GM19328 (cell line): ENCODE results near the gene AUTS2.

Experiments used
- ATAC-seq: cut with Tn5 transposase; IDR thresholded peaks from one replicate; pipeline ENCODE4 v1.9.1; 2021; ENCODE audit warnings: mild to moderate bottlenecking, moderate library complexity; ENCODE audit not compliant: unreplicated experiment

Gene AUTS2

DNA sequence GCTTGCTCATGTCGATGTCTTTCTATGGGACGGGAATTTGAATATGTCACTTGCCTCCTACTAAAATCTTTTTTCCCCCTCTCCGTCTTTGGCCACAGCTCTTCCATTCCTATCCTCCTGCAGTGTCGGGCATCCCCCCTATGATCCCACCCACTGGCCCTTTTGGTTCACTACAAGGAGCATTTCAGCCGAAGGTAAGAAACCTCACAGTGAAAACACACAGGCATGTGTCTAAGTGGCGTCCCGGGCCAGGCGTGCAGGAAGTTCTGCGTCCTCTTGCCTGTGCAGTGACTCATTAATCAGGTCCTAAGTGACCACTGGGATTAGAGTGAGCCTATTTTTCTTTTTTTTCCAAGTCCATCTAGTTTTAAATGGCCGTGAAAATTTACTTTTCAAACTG, 1173.2 kb downstream of the AUTS2 start:
- no peak for ATAC-seq

DNA sequence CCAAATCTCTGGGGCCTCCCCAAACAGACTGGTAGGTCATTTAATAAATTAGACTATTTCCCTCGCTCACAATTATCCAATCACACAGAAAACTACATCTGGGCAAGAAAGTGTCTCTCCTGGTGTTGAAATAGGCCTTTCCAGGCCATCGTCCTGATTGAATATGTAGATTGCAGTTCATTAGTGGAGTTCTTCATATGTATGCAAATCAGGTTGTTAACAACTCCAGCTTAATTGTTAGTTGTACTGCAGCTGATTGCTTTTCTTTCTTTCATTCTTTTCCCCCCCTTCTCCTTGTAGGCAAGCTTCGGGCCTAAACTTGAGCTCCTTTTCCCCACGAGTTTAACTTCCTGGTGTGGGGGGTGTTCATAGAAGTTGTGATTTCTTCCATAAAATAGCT, 1174.6 kb downstream of the AUTS2 start:
- no peak for ATAC-seq

DNA sequence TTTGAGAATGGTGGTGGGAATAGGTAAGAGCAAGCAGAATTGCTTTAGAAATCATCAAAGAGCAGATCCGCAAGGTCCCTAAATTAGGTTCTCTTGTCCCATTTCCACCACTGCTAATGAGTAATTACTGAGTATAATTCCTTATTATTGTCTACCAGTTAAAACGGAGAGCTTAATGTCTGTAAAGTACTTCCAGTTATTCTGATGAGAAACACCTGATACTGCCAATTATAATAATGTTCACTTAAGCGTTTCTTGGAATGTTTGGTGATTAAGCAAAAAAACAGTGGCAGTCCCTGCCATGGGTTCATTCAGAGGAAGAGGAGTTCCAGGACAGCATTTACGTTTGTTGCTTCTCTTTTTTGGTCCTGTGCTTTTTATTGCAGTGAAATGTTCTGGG, 1175.1 kb downstream of the AUTS2 start:
- ATAC-seq = no peak

DNA sequence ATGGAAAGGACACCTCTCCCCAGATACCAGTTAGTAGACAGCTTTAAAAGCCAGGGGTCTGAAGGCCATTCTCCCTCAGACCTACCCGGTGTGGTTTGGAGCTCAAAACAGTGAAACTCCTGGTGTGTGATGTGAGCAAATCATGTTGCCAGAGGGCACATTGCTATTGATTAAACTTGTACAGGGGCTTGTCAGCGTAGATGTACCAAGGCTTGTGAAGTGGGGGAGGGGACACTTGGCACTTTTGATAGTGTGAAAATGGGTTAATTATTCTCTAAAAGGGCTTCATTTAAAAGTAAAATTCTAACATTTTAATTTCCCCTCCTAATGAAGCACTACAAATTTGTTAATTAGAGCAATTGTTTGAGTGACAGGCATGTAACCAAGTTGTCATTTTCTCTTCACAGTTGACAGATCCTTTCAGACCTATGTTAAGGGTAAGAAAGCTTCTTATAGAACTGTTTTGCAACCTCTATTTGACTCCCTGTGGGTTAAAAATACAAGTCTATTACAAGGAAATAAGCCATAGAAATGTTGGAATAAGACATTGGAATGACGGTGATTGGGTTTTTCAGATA, 1176.8 kb downstream of the AUTS2 start:
- no peak for ATAC-seq

DNA sequence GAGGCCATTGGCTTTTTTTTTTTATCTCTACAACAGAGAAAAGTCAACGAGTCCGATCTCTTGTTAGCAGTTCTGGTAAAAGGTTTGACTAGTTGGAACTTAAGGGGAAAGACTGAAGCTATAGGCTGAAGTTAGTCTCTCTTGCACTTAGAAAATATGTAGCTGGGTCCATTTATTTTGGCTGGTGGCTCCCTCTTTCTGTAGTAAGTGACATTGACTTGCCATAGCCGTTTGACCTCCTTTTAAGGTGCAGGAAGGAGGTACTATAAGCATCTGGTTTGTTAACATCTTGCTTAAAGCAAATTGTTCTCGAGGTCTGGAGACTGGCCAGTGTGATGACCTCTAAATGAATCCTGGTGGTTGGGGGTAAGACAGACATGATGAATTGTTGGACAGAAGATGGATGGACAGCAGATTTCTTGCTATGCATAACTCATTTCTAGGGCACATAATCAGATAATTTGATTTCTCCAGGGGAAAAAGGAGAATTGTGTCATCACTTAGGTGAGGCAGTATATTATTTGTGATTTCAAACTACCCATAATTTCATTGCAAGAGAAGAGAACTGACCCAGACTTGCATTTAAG, 1177.4 kb downstream of the AUTS2 start:
- ATAC-seq = no peak

DNA sequence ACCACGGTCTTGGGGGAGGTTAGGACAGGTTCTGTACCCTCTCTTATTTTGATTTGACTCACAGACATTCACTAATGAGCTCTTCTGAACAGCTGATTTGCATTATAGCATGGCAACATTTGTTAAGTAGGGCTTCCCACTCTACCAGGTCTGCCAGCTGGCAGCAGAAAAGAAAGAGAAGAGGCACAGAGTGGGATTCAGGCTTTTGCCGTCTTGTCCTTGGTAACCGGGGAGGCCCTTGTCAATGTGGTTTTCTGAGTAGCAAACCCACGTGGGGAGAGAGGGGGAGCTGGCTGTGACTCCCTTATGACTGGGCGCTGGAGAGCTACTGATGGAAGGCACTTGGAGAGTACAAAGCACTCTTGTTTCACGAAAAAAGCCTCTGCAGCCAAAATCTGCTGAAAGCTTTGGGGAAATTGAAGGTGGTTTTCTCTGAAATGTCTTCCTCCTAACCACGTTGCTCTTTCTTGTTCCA, 1178.4 kb downstream of the AUTS2 start:
- ATAC-seq = no peak

DNA sequence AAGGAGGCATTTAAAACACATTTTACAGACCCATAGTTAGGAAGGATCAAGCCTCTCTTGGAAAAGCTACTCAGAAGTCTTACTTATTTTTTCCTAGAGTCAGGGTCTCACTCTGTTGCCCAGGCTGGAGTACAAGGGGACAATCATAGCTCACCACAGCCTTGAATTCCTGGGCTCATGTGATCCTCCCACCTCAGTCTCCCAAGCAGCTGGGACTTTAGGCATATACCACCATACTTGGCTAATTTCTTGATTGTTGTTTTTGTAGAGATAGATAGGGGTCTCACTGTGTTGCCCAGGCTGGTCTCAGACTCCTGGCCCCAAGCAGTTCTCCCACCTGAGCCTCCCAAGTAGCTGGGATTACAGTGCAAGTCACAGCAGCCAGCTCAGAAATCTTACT, 1179.0 kb downstream of the AUTS2 start:
- no peak for ATAC-seq

DNA sequence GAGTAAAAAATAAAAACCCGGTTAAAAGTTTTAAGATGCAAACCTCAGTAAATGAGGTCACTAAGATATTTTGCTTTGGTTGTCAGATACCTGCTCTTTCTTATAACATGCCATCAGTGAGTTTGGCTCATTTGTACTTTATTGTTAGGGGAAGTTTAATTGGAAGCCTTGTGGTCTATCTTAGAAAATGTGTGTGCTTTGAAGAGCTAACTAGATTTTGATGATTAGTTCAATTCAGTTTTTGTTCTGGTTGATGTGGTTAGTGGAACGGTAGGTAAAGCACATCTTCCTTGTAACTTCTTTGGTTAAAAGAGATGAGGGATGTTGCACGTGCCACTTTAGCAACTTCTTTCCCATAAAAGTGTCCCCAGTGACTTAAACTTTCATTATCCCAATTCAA, 1180.3 kb downstream of the AUTS2 start:
- no peak for ATAC-seq

DNA sequence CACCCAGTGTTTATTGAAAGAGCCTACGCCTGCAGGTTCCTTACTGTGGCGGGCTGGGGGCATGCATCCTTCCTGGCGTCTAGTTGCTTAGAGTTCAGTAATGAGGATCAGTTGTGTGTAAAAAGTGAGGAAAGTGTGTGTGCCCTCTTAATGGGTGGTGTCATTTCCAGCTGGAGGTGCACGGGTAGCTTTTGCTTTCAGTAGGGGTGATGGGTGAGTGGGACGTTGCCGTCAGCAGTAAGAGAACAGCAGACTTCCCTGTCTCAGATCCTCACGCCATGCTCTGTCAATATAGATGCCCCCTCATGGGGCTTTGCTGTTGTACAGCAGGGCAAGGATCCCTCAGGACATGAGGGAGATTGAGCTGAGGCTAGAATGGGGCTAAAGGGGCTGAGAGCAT, 1181.0 kb downstream of the AUTS2 start:
- ATAC-seq = no peak

DNA sequence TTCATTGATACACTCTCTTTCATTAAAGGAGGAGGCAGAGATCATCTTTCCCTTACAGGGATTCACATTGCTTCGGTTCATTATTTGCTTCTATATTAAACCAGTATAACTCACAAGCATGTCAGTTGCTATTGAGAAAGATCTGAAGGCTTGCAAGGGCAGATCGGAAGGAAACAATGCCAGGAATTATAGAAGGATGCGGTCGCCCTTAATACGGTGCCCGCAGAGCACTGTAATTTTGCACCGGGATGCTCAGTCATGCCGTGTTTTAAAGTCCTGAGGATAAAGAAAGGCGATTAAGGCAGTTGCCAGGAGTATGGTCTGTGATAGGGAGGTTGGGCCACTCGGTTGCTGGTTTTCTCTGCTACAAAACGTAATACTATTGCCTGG, 1183.6 kb downstream of the AUTS2 start:
- ATAC-seq = no peak

DNA sequence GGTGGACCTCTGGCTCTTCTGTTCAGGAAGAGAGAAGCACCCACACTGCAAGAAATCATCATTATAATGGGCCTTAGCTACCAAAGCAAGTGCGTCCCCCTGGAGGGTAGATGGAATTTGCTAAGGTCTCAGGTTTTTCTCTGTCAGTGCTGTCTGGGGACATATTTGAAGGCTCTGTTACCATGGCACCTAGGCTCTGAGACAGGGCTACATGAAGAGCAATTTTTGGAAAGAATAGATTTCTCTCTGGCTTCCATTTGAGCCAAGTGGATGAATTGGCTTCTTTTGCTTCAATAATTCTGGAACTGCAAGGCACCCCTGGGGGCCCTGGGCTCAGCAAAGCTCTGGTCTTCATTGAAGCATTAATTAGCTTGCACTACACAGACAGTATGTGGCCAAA, 1184.5 kb downstream of the AUTS2 start:
- no peak for ATAC-seq

DNA sequence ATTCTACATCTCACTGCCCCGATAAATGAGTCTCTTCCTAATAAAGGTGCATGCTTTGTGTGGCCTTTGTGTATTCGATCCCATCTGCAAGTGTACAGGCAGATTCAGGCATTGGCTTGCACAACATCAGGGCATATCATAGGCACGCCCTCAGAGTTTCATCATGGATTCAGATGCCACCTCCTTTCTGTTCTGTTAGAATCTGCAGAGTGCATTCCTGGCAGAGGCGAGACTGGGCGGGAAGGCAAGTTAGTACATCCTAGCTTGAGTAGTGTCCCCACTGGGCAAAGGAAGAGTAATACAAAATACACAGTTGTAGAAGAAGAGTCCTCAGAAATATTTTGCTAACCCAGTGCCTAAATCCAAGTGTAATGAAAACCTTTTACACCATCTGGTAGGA, 1187.2 kb downstream of the AUTS2 start:
- no peak for ATAC-seq

DNA sequence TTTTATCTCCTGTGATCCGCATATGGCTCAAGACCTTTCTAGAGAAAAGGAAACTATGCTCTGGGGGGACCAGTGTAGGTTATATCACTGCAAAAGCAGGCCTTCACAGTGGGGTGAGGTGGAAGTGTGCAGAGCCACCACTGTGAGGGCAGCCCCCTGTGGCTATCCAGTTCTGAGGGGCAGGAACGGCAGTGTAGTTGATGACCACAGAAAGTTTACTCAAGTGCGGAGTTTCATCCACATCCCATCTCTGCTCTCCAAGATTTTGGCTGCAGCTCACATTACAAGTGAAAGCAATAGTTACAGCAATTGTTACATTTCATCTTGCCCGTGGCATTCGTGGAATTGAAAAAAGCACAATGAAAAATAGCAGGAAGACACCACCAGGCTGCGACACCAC, 1187.8 kb downstream of the AUTS2 start:
- no peak for ATAC-seq

DNA sequence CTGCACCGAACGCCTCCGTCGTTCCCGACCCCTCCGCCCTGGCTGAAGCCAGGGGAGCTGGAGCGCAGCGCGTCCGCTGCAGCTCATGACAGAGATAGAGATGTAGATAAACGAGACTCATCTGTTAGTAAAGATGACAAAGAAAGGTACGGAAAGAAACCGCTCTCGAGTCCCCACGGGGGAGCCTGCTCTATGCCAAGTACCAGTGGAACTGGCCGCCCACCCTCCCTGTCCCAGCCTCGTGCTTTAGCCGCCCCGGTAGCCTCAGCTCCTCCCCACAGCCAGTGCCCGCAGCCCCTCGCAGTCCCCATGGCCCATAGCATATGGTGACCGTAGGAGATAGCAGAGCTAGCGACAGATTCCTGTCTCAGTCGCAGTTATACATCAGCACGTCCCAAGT, 1189.0 kb downstream of the AUTS2 start:
- ATAC-seq = no peak

DNA sequence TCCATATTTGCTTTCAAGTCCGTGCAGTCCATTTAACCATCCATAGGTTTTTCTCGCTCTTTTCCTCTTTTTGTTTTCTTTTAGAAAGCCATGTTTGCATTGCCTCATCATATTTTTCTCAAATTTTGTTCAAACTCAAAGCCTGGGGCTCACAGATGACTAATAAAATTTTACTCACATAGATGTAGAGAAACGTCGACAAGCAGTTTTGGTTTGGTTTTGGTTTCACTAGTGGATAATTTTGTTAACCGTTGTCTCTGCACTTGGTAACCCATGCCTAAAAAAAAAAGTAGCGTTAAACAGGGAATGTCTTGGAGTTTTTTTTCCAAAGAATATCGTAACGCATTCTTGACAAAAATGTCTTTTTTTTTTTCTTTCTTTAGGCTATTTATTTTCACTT, 1189.5 kb downstream of the AUTS2 start:
- no peak for ATAC-seq

DNA sequence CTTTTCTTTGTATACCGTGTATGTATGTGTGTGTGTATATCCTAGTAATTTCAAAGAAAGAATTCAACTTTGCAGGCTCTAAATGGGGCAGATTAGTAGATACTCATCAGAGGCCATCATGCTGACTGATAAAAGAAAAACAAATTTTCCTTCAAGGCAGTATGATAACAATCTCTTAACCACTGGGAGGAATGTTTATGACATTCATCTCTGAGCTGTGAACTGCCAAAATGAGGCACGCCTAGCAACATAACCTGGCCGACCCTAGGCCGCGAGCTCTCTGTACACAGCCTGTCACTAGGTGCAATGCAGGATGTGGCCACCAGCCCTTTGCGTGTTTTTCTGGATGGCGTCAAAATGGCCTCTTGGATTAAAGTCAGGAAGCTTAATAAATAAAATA, 1190.0 kb downstream of the AUTS2 start:
- no peak for ATAC-seq

DNA sequence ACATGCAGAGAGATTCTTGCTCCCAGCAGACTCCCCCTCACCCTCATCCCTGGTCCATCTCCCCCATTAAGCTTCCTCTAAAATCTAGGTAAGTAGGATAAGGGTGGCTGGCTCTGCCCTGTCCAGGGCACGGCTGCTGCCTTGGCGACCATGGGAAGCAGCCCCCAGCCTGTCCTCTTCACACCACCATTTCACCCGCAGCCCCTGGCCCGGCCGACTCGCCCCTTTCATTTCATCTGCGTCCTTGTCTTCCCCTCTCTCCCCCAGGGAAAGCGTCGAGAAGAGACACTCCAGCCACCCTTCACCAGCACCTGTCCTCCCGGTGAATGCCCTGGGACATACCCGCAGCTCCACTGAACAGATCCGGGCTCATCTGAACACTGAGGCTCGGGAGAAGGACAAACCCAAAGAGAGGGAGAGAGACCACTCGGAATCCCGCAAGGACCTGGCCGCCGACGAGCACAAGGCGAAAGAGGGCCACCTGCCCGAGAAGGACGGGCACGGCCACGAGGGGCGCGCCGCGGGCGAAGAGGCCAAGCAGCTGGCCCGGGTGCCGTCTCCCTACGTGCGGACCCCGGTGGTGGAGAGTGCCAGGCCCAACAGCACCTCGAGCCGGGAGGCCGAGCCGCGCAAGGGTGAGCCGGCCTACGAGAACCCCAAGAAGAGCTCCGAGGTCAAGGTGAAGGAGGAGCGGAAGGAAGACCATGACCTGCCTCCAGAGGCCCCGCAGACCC, 1191.4 kb downstream of the AUTS2 start:
- ATAC-seq = no peak

DNA sequence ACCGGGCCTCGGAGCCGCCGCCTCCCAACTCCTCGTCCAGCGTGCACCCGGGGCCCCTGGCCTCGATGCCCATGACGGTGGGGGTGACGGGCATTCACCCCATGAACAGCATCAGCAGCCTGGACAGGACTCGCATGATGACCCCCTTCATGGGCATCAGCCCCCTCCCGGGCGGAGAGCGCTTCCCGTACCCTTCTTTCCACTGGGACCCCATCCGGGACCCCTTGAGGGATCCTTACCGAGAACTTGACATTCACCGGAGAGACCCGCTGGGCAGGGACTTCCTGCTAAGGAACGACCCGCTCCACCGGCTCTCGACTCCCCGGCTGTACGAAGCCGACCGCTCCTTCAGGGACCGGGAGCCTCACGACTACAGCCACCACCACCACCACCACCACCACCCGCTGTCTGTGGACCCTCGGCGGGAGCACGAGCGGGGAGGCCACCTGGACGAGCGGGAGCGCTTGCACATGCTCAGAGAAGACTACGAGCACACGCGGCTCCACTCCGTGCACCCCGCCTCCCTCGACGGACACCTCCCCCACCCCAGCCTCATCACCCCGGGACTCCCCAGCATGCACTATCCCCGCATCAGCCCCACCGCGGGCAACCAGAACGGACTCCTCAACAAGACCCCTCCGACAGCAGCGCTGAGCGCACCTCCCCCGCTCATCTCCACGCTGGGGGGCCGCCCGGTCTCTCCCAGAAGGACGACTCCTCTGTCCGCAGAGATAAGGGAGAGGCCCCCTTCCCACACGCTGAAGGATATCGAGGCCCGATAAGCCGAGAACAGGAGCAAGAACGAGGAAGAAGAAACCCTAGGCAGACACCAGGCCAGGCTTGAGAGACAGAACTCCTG, 1192.2 kb downstream of the AUTS2 start:
- ATAC-seq = no peak

DNA sequence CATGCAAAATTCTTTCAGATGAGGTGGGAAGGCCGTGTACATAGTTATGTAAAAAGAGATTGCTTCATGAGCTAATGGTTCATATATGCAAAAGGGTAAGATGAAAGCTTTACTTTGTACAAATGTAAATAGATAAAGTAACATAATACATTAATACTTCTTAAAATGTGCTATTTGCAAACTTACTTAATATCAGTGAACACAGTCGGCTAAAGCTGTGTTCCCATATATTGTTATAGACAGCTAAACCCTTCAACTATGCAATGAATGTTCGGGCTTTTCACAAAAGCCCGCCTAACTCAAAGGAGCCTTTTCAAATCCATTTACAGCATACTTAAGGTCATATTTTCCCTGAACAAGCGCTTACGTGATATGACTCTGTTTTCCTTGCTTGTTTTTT, 1193.1 kb downstream of the AUTS2 start:
- ATAC-seq = no peak

DNA sequence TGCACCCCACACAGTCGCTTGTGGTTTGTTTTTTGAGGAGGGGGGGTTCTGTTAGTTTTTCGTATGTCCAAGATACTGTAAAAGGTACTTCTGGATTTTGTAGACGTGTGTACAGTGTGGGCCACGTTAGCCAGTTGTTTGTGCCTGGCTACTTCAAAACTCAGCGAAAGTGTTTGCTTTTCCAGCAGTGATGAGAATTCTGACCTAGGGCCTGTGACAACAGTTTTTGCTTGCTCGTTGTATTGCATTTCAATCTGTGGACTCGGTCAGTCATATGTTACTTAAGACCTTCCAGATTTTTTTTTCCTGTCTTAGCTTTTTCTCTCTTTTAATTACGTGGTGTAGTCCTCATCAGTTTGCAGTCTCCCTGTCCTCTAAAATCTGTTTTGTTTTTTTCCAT, 1194.8 kb downstream of the AUTS2 start:
- ATAC-seq = no peak

DNA sequence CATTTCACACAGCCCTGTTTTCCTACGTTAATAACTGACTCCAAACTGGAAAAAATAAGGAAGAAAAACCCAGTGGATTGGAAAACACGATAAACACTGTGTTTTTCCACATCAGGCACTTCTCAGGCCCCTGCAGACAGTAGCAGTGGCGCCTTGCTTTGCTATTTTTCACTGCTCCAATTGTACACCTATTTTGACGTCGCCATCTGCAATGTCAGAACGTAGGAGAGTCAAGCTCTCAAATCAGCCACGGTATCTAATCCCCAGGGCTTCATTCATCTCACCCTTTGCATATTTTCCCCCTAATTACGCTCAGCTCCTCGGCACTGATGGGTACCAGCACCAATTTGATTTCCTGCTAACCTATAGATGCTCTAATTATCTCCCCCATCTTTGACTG, 1195.5 kb downstream of the AUTS2 start:
- ATAC-seq = no peak

DNA sequence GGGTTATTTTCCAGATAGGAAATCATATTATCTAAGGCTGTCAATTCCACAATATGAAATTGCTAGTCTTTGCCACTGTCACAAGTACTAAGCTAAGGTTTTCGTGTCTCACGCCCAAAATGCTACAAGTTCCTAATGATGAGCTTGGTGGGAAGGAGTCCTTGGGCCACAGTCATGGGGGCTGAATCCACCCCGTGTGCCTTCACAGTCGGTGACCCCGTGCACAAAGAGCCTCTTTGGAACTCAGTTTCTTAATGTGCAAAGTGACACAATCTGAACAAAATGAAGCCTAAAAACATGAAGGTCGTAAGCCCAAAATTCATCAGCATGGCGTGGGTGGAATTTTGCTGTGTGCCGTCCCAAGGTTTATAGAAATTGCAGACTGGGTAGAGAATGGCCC, 1196.7 kb downstream of the AUTS2 start:
- no peak for ATAC-seq
